Activated CD4-positive, alpha-beta T cell treated with anti-CD3 and anti-CD28 coated beads for 24 hours (primary cell): ENCODE measurements around the gene DCLK3.

Source experiments
- DNase-seq, 2 donors: peaks; one replicate each; pipeline ENCODE4 v3.0.0-alpha.2; 2020; ENCODE audit warnings: low read depth in 2 of 2

The DCLK3 gene, protein sequence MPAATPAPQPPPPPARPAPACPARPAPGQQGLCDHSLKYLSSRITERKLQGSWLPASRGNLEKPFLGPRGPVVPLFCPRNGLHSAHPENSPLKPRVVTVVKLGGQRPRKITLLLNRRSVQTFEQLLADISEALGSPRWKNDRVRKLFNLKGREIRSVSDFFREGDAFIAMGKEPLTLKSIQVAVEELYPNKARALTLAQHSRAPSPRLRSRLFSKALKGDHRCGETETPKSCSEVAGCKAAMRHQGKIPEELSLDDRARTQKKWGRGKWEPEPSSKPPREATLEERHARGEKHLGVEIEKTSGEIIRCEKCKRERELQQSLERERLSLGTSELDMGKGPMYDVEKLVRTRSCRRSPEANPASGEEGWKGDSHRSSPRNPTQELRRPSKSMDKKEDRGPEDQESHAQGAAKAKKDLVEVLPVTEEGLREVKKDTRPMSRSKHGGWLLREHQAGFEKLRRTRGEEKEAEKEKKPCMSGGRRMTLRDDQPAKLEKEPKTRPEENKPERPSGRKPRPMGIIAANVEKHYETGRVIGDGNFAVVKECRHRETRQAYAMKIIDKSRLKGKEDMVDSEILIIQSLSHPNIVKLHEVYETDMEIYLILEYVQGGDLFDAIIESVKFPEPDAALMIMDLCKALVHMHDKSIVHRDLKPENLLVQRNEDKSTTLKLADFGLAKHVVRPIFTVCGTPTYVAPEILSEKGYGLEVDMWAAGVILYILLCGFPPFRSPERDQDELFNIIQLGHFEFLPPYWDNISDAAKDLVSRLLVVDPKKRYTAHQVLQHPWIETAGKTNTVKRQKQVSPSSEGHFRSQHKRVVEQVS

DNA sequence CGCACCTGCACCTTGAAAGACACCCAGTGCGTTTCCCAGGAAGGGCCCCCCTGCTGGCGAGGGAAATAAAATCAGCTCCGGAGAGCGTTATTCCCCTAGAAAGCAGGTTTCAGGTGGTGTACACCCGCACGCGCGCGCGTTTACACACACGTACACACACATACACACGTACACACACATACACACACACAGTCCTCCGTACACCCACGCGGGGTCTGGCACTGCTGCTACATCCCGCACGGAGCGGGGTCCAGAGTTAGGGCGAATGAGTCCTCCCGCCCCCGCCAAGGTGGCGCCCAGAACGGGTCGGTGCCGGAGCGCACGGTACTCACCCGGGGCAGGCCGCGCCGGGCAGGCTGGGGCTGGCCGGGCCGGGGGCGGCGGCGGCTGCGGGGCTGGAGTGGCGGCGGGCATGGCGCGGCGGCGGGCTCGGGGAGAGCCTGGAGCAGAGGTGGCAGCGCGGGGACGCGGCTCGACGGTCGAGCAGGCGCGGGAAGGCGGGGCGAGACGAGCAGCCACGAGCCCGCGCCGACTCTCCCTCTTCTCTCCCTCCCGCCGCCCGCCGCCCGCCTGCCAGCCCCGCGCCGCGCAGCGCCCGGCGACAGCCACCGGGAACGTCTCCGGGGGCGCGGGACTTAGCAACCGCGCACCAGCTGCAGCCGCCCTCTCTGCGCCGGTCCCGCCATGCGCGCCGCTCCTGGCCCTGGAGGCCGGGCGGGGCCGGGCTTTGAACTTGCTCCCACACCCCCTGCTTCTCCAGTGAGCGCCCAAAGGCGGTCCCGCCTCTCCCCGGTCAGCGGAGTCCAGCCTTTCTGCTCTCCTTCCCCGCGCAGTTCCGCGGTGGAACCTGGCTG lies at the start of gene DCLK3:
Gene DCLK3, minus strand, starts transcription at position 704 of the 854 bp plus-strand sequence. Its CDS starts 290 bp downstream, at position 414.
- DNase-seq = peak in 1 of 2 donors; percentile 5

DNA sequence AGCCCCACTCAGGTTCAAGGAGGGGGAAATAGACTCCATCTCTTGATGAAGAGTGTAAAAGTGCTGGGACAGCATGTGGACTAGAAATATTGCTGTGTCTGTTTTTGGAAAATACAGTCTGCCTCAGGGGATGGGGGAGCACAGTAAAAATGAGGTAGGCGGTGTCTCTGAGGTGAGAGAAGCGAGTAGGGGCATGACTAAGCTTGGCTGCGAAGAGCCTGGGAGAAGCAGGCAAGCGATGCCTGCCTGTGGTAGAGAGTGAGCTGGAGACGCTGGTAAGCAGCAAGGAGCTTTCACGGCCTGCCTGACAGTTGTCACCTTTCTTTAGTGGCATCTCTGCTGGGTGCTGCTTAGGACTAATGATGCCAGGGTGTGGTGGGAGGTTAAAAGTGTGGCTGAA lies 49.0 kb upstream of the DCLK3 start:
- DNase-seq = no peak

DNA sequence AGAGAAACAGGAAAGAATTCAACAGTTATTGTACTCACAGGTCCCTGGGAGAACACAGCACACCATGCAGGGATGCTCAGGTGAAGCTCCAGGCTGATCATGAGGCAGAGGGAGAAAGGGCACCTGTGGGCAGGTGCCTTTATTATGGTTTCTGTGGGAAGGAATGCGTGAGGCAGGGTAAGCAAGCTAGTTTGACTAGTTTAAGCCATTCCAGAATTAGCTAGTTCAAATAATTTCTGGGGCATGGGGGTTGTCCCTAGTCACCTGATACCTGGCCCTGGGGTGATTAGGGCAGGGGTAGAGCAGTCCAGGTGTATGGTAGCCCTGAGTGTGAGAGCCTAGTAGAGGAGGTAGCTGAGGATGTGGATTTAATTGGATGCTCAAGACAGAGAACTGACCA lies 47.9 kb upstream of the DCLK3 start:
- DNase-seq = no peak

DNA sequence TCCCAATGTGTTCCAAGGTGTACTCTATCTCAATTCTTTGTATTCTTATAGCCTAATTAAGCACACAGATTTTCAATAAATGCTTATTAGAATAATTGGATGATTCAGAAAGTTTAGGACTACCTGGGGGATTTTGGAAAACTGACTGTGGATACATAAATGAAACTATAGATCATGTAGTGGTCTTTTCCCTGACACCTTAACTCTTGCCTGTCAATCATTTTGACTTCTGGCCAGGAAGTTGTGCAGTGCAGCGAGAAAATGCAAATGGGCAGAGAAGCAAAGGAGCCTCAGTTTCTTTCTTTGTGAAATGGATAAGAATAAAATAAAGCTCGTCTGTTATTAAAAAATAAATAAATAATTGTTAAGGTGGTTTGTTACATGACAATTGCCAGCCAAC lies 47.4 kb upstream of the DCLK3 start:
- DNase-seq = no peak

DNA sequence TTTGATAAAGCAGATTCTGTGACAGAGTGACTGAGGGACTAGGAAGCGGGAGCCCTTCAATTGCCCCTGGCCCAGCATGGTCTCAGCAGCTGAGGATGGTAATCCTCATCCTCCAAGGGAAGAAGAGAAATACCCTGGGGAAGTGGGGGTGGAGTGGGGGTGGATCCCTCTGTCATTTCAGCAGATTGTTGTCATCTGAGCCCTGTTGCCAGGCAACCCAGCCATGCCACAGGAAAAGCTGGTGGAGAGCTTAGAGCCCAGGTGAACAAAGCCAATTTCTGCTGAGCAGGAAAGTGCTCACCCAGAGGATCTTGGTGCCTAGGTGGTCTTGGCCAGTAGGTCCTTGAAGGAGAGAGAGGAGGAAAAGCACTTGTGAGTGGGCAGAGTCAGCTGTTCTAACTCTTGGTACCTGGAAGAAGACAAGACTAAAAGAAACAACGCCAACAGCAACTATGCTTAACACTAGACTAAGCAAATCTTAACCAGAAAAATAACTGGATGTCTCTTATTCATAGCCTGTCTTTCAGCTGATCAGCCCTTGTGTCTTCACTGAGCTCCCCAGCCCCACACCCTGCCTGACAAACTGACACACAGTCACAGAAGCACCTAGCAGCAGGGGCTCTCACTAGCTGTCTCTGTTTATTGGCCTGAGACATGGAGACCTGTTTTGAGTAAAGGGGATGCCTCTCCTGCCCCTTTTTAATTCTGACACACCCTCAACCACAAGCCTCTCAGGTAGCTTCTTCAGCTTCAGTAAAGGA lies 40.1 kb upstream of the DCLK3 start:
- DNase-seq = no peak

DNA sequence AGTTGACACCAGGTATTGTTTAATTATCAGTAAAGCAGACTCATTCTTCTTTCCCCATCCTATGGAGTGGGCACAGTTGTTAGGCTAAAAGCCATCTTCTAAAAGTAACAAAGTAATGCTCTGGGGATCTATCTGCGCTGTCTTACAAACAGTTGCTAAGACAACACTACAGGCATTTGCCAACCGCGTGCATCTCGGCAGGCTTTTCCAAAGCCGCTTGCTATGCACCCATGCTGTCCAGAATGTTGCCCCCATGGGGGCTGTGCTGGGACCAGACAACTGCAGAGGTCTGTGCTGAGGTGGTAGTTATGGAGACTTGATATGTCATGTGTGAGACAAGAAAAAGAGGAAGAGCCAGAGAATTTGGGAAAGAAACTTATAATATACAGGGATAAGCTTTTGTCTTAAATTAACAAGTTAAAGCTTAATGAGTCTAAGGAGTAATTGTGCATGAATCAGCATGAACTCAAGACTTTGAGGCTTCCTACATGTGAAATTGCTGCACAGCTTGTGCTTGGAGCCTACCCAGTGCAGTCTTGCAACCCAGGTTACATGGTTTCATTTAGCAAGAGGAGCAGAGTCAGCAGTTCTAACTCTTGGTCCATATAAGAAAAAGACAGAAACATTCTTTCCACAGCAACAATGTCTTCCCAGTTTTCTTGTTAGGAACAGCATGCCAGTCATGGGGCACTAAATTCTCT lies 38.9 kb upstream of the DCLK3 start:
- no peak for DNase-seq

DNA sequence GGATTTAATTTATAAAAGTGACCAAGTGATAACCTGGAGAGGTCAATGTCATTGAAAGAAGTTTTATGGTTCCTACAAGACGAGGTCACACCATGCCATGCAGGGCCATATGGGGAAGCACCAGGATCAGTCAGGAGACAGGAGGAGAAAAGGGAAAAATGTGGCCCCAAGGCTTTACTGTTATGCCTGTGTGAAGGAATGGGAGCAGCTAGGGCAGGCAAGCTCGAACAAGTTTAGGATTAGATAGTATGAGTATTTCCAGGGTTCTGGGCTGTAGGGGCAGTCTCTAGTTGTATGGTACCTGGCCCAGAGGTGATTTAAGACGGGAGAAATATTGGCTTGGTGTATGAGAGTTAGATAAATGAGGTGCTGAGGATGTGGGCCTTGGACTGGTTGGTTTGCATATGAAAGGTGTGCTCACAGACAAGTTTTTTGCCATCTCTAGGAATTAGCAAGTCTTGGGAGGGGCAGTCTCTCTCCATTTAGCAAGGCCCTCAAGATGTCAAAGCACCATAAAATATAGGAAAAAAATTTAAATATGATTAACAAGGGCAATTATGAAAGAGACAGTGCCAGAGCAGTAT lies 36.3 kb upstream of the DCLK3 start:
- no peak for DNase-seq

DNA sequence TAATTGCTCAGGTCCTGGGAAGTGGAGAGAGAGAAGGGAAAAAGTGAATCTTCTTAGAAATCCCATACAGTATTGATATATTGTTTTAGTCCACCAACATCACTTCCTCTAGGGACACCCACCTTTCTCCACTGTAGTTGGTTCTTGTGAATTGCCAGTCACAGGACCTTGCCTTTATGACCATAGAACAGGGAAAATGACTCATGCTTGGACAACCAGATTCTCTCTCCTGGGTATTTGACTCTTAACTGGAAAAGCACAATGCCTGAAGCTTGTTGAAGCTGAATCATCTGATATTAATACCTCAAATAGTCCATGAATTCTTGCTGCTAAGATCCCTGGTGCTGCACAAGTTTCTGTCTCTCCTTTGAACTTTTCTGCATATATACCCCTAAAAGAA lies 32.5 kb upstream of the DCLK3 start:
- no peak for DNase-seq

DNA sequence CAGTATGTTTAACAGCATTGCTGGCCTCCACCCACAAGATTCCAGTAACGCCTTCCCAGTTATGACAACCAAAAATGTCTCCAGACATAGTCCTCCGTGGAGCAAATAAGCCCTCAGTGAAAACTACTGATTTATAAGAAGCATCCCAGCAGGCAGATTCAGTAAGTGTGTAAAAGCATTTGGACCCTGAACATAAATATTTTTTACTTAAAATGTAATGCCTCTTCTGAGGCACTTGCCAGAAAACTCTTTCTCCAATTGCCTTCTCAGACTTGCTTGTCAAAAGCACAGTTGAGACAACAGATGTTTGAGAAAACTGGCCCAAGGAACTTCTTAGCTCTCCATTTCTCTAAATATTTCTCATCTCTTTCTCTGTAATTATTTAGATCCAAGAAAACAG lies 31.8 kb upstream of the DCLK3 start:
- no peak for DNase-seq

DNA sequence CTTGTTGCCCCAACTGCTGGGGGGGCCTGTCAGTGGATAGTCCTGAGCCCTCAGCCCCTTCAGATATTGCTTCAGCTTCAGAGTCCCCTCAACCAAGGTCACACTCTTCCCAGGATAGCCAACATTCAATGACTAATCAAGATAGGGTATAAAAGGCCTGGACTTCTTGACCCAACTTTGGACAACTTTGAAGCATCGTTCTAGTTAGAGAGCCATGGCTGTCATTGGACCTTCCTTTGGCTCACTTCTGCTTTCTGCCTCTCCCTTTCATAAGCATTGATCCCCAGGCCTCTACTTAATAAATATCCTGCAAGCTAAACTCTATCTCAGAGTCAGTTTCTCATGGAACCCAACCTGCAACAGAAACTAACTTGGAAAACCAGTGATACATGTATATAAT lies 31.3 kb upstream of the DCLK3 start:
- DNase-seq = no peak

DNA sequence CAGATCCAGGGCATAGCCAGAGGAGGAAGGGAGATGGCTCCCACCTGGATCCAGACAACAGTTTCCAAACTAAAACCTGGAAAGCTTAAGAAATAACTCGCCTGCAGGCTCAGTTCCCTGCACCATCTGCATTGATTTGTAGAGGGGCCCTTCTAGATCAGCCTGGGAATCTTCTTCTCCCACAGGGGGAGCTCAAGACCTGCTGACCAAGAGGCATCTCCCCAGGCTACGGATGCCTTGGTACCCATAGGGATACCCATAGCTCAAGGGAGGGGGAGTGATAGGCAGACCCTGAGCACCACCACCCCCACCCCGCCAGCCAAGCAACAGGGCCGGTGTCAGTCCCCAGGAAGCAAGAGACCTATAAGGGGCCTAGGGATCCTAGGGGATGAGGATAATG lies 28.0 kb upstream of the DCLK3 start:
- DNase-seq = no peak

DNA sequence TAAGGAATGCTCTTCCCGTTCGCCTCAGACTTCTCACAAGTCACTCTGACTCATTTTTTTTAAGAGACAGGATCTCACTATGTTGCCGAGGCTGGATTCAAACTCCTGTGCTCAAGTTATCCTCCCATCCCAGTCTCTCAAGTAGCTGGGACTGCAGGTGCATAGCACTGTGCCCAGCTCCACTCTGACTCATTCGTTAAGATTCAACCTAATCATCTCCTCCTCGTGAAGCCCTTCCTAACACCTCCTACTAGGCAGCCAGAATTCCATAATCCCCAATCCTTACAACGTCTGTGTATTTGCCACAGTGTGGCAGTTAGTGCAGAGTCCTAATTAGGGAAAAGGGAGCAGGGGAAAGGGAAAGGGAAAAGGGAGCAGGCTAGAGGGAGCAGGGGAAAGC lies 26.4 kb upstream of the DCLK3 start:
- DNase-seq = no peak

DNA sequence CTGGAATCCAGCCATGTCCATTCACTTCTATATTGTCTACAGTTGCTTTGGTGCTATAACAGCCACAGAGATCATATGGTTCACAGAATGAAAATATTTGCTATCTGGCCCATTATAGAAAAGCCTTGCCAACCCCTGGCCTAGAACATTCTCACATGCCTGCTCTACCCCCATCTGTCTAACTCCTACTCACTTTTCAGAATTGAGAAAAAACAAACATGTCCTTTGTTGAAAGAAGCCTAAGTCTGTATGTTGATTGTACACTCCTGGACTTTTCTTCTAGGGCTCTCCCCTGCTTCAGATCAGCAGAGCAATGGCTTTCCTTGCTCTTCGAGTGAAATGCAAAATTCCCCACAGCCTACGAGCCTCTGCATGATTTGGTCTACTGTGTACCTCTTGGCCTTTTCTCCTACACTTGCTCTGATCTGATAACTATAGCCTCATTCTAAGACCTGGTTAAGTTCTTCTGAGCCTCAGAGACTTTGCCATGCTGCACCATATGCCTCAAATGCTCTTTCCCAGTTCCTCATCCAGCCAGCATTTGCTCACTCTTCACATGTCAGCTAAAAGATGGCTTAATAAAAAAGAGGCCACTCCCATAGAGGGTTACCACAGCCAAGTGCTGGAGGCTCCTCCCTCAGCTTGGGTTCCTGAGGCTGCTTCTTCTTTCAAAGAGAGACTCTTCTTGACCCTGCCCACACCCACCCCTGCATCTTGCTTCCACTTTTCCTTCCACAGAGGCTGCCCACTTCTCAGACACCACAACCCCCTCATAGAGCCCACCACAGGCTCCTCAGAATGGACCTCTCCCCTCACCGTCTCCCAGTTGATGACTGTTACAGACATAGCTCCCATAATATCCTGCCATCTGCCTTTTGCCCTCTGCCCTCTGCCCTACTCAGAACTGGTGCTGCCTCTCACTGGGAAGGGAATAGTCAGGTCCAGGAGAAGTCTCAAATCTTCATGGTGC lies 22.9 kb upstream of the DCLK3 start:
- DNase-seq = no peak

DNA sequence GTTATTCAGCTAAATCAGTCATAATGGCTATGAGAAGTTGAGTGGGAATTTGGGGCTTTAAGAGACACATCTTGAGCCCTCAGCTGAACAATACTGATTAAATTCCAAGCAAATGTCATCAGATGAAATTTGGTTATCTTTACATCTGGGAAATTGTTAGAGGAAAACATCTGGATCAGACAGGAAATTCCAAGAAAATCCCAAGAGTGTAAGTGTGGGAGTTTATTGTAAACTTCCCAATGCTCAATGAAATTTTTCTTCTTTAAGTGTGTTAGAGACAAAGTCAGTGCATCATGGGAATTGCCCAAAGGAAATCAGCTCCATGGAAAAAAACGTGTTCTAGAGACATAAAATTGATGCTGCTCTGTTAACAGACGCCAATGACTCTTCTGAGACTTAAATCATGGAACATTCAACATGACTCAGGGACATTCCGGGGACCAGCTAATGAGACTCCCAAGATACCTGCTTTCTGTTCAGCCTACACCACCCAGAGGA lies 19.8 kb upstream of the DCLK3 start:
- DNase-seq = no peak

DNA sequence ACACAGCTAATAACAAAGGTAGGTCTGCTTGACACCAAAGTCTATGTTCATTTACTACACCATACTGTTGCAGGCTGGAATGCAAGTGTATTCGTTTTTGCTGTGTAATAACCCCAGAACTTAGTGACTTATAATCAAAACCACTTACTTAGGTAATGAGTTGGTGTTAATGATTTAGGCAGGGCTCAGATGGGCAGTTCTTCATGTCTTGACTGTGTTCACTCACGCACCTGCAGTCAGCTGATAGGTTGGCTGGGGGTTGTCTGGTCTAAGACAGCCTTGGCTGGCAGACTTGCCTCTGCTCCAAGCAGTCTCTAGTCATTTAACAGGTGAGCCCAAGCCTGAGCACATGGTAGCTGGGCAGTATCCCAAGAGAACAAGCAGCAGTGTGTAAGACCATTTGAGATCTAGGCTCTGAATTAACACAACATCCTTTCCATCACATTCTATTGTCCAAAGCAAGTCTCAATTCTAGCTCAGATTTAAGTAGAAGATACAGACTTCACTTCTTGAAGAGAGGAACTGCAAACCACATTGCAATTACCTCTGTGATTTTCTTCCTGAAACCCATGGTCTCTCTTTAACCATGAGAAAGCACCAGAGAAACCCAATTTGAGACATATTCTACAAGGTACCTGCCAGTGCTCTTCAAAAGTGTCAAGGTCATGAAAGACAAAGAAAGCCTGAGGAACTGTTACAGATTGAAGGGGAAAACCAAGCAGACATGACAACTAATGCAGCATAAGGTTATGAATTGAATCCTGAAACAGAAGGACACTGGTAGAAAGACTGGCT lies 13.3 kb upstream of the DCLK3 start:
- DNase-seq = no peak

DNA sequence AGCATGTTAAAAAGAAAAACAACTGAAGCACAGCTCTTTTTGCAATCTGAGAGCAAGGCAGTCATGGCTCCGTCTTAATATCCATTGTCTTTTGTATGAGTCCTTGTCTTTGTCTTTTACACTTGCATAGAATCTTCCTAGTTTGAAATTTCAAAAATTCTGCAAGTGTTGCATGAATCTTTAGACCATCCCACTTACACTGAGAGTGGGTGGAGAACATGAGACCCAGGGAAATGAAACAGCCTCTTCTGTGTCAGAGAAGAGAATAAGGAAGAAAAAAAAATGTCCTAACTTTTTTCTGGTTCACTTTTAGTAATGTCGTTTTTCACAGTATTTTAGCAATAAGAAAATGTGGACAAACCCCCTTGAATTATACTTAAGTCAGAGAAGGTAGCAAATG lies 12.1 kb upstream of the DCLK3 start:
- no peak for DNase-seq

DNA sequence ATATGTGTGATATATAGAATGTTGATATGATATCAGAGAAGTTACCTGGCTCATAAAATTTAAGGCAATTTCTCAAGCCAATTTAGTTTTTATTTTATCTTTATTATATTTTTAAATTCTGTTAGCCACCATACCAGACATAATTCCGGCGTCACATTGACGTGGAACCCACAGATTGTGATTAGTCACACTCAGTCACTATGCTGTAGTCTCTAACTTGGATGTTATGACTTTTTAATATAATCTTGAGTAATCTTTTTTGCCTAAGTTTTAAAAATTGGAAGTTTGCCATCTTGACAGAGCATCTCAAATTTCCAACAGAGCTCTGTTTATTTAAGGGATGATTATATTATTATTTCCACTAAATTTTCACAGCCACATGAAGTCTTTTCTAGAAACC lies 9.7 kb upstream of the DCLK3 start:
- DNase-seq = no peak

DNA sequence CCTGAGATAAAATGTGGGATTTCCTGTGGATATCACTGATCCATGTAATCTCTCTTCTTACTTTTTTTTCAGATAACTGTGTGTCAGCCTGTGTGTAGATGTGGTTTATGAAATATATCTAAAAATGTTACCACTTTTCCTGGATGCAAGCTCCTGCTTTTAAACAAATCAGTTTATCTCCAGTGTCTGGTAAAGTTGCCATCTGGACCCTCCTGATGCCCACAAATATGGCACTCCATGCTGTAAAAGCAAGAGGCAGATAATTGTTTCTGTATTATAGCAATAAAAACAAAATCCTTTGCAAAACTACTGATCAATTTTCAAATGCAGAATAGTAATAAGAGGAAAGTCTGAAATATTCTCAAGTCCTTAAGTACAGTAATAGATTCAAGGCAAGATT lies 7.6 kb upstream of the DCLK3 start:
- DNase-seq = no peak
